Mesenchymal stem cell (in vitro differentiated cells and primary cell): ENCODE data around the gene ZMIZ2.
A peak's percentile ranks its signal among the peaks of the same experiment; 100 is the strongest.
"Not testable (repeated sequence)": the region's sequence is repeated elsewhere in the genome, so short reads cannot be mapped to it uniquely, and the experiment has no call there.

Source experiments
- DNase-seq: peaks from one replicate; pipeline ENCODE4 v3.0.0-alpha.2; 2013
- H2AFZ ChIP-seq: one replicate; pipeline ENCODE4 v1.6.1; 2013; ENCODE audit warnings: low read depth, mild to moderate bottlenecking, control low read depth, inconsistent platforms, low read length, moderate library complexity
- H2AK5ac ChIP-seq: 2 replicates; pipeline ENCODE4 v1.6.1; 2013; ENCODE audit warnings: low read length, moderate library complexity, mild to moderate bottlenecking, inconsistent platforms; ENCODE audit not compliant: severe bottlenecking
- H2BK120ac ChIP-seq: one replicate; pipeline ENCODE4 v1.6.1; 2013; ENCODE audit warnings: low read depth, mild to moderate bottlenecking, inconsistent platforms, low read length, moderate library complexity
- H2BK12ac ChIP-seq, 2 experiments: one replicate each; pipeline ENCODE4 v1.6.1; 2013; ENCODE audit warnings: inconsistent platforms in 2 of 2, low read length in 2 of 2, mild to moderate bottlenecking in 2 of 2, moderate library complexity in 2 of 2, control low read depth in 1 of 2
- H2BK15ac ChIP-seq: one replicate; pipeline ENCODE4 v1.6.1; 2013; ENCODE audit warnings: mild to moderate bottlenecking, low read depth, inconsistent platforms; ENCODE audit not compliant: poor library complexity, severe bottlenecking
- H2BK5ac ChIP-seq: 2 replicates; pipeline ENCODE4 v1.6.1; 2013; ENCODE audit warnings: low read depth, mild to moderate bottlenecking, low read length, control low read depth, inconsistent platforms; ENCODE audit not compliant: poor library complexity, severe bottlenecking
- H3K14ac ChIP-seq, 2 experiments: one replicate each; pipeline ENCODE4 v1.6.1; 2013; ENCODE audit warnings: inconsistent platforms in 2 of 2, low read length in 2 of 2, control low read depth in 1 of 2, mild to moderate bottlenecking in 1 of 2, moderate library complexity in 1 of 2
- H3K18ac ChIP-seq, 2 experiments: one replicate each; pipeline ENCODE4 v1.6.1; 2013; ENCODE audit warnings: inconsistent platforms in 2 of 2, low read length in 2 of 2, control low read depth in 1 of 2, low read depth in 1 of 2, mild to moderate bottlenecking in 1 of 2
- H3K23ac ChIP-seq, 2 experiments: one replicate each; pipeline ENCODE4 v1.6.1; 2013; ENCODE audit warnings: inconsistent platforms in 2 of 2, low read length in 2 of 2, mild to moderate bottlenecking in 2 of 2, moderate library complexity in 2 of 2, control low read depth in 1 of 2
- H3K27ac ChIP-seq: 2 replicates; pipeline ENCODE4 v1.5.1; 2013; ENCODE audit warnings: mild to moderate bottlenecking, moderate library complexity, low read length, control low read depth, inconsistent platforms; ENCODE audit not compliant: poor library complexity, severe bottlenecking
- H3K27me3 ChIP-seq, 2 experiments: 2 replicates each; pipeline versions ENCODE4 v1.6.1 to v1.7.0; 2013; ENCODE audit warnings: low read length in 2 of 2, mild to moderate bottlenecking in 2 of 2, moderate library complexity in 2 of 2, control low read depth in 1 of 2, inconsistent platforms in 1 of 2; ENCODE audit not compliant: control insufficient read depth in 1 of 2, insufficient read depth in 1 of 2
- H3K36me3 ChIP-seq, 2 experiments: 2 replicates each; pipeline versions ENCODE4 v1.6.1 to v1.7.0; 2013; ENCODE audit warnings: low read length in 2 of 2, control low read depth in 1 of 2, inconsistent platforms in 1 of 2, low read depth in 1 of 2, mild to moderate bottlenecking in 1 of 2; ENCODE audit not compliant: insufficient read depth in 2 of 2, control insufficient read depth in 1 of 2
- H3K4ac ChIP-seq, 2 experiments: one replicate each; pipeline ENCODE4 v1.6.1; 2013; ENCODE audit warnings: inconsistent platforms in 2 of 2, low read length in 2 of 2, mild to moderate bottlenecking in 2 of 2, moderate library complexity in 2 of 2, control low read depth in 1 of 2, low read depth in 1 of 2
- H3K4me1 ChIP-seq: 2 replicates; pipeline ENCODE4 v1.6.1; 2013; ENCODE audit warnings: low read depth, low read length, control low read depth; ENCODE audit not compliant: control insufficient read depth, insufficient read depth
- H3K4me2 ChIP-seq: 2 replicates; pipeline ENCODE4 v1.6.1; 2013; ENCODE audit warnings: low read length, mild to moderate bottlenecking, inconsistent platforms; ENCODE audit not compliant: poor library complexity, severe bottlenecking
- H3K4me3 ChIP-seq, 2 experiments: 2 replicates each; pipeline versions ENCODE4 v1.5.1 to v1.7.0; 2013; ENCODE audit warnings: low read length in 2 of 2, mild to moderate bottlenecking in 2 of 2, control low read depth in 1 of 2, low read depth in 1 of 2; ENCODE audit not compliant: insufficient read depth in 1 of 2
- H3K79me1 ChIP-seq: replicated peaks from 2 replicates; pipeline ENCODE4 v1.6.1; 2013; ENCODE audit warnings: mild to moderate bottlenecking, control low read depth, low read length, inconsistent platforms; ENCODE audit not compliant: poor library complexity, severe bottlenecking
- H3K9ac ChIP-seq: 2 replicates; pipeline ENCODE4 v1.7.0; 2013; ENCODE audit warnings: mild to moderate bottlenecking, low read length, moderate library complexity
- H3K9me3 ChIP-seq: 2 replicates; pipeline ENCODE4 v1.7.0; 2013; ENCODE audit warnings: mild to moderate bottlenecking, low read length; ENCODE audit not compliant: control insufficient read depth
- H4K8ac ChIP-seq: one replicate; pipeline ENCODE4 v1.6.1; 2013; ENCODE audit warnings: inconsistent platforms, mild to moderate bottlenecking, low read length, moderate library complexity
- H4K91ac ChIP-seq: one replicate; pipeline ENCODE4 v1.6.1; 2013; ENCODE audit warnings: mild to moderate bottlenecking, low read length, inconsistent platforms
- WGBS: methylation state at CpG from one replicate; pipeline ENCODE4 v1.1.7; 2013; ENCODE audit warnings: mixed read lengths; 5-methylcytosine and 5-hydroxymethylcytosine counted together

Gene ZMIZ2

DNA sequence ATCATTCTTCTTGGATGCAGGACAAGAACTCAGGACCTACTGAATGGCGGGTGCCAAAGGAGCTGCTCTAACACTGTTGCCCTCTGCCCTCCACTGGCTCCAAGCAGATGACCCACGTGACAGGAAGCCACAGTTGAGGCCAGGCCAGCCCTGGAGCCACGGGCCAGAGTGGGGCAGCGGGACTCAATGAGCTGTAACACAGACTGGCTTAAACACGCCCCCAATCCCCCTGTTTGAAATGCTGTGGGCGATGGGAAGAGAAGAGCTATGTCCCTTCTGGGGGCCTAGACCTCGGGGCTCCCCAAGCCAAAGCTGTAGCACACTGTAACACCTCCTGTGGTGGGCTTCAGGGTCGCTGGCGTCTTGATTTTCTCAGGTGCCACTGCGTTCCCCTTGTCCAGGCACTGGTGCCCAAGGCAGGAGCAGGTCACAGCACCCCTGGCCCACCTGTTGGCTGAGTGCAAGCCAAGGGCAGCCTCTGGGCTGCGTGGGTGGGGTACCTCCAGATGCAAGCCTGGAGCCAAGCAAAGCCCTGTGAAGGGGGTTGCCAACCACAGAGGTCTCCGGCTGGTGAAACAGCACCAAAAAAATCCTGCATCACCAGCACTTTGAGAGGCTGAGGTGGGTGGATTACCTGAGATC lies 18.6 kb upstream of the ZMIZ2 start:
- peaks cover 6% of the 10 kb centered on the region for H3K4me1 ChIP-seq
- no peak overlapping the region for H3K18ac ChIP-seq
- H3K27me3 ChIP-seq, result no peaks in the 10 kb centered on the region
- H3K27ac ChIP-seq, result no peak overlapping the region
- H3K79me1 ChIP-seq, result no peaks in the 10 kb centered on the region
- no peak overlapping the region for H3K4me3 ChIP-seq
- no peak overlapping the region for H4K91ac ChIP-seq
- H4K8ac ChIP-seq, result no peak overlapping the region
- no peak overlapping the region for H3K9ac ChIP-seq
- no peak overlapping the region for H2BK120ac ChIP-seq
- H2BK5ac ChIP-seq, result no peak overlapping the region
- H3K23ac ChIP-seq, result no peak overlapping the region
- H2AFZ ChIP-seq, result no peak overlapping the region
- peak overlapping the region; percentile 23 for H2AK5ac ChIP-seq
- no peaks in the 10 kb centered on the region for H3K36me3 ChIP-seq
- no peak overlapping the region for H3K4me2 ChIP-seq
- DNase-seq, result no peak
- H3K4ac ChIP-seq, result no peak overlapping the region
- H2BK15ac ChIP-seq, result no peak overlapping the region
- H2BK12ac ChIP-seq, result no peak overlapping the region
- H3K9me3 ChIP-seq, result no peaks in the 10 kb centered on the region
- no peak overlapping the region for H3K14ac ChIP-seq
- WGBS, result 94% methylated on average over 11 of the region's 12 CpGs

DNA sequence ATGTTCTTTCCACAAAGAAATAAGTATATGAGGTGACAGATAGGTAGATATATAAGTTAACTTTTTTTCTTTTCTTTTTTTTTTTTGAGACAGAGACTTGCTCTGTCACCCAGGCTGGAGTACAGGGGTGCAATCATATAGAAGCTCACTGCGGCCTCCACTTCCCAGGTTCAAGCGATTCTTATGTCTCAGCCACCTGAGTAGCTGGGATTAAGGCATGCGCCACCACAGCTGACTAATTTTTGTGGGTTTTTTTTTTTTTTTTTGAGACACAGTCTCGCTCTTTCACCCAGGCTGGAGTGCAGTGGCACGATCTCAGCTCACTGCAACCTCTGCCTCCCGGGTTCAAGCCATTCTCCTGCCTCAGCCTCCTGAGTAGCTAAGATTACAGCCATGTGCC lies 15.7 kb upstream of the ZMIZ2 start:
- not testable (repeated sequence) for H3K9ac ChIP-seq

DNA sequence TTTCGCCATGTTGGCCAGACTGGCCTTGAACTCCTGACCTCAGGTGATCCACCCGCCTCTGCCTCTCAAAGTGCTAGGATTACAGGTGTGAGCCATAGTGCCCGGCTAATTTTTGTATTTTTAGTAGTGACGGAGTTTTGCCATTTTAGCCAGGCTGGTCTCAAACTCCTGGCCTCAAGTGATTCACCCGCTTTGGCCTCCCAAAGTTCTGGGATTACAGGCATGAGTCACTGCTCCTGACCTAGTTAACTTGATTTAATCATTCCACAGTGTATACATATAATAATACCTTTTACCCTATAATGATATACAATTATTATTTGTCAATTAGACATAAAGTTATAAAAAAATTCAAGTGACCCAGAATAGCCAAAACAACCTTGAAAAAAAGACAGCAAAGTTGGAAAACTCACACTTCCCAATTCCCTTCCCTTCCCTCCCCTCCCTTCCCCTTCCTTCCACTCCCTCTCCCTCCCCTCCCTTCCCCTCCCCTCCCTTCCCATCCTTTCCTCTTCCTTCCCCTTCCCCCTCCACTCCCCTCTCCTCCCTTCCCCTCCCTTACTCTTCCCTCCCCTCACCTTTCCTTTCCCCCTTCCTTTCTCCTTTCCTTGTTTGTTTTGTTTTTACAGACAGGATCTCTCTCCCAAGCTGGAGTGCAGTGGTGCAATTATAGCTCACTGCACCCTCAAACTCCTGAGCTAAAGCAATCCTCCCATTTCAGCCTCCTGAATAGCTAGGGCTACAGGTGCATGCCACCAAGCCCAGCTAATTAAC lies 14.8 kb upstream of the ZMIZ2 start:
- Histone ChIP-seq H3K9ac (no peak overlapping the region), H4K91ac (no peak overlapping the region), H3K4ac (peak overlapping the region in 1 of 2 experiments; percentile 37), H2BK120ac (peak overlapping the region; percentile 42), H3K36me3 (no peaks in the 10 kb centered on the region), H3K4me2 (no peak overlapping the region), H3K4me1 (peaks cover 19% of the 10 kb centered on the region), H3K27ac (peak overlapping the region; percentile 99), H3K14ac (no peak overlapping the region), H2BK5ac (no peak overlapping the region), H3K9me3 (no peaks in the 10 kb centered on the region), H2BK15ac (no peak overlapping the region), H3K4me3 (no peak overlapping the region), H2AFZ (no peak overlapping the region), H3K27me3 (no peaks in the 10 kb centered on the region), H3K23ac (no peak overlapping the region), H2AK5ac (peak overlapping the region; percentile 81), H4K8ac (no peak overlapping the region), H3K79me1 (no peaks in the 10 kb centered on the region), H2BK12ac (no peak overlapping the region), H3K18ac (peak overlapping the region in 1 of 2 experiments; percentile 2)
- 19% methylated on average over 5 of the region's 5 CpGs for WGBS
- peak; percentile 79 for DNase-seq

More for the DNA sequence above, 15.7 kb upstream of the ZMIZ2 start:
- not testable (repeated sequence) for H3K79me1 ChIP-seq, H2AFZ ChIP-seq, H3K14ac ChIP-seq, H2AK5ac ChIP-seq, H3K4me3 ChIP-seq, H3K18ac ChIP-seq, H2BK12ac ChIP-seq, H3K4me2 ChIP-seq, H4K91ac ChIP-seq, H2BK120ac ChIP-seq, H3K27me3 ChIP-seq, H3K23ac ChIP-seq, H4K8ac ChIP-seq, H2BK15ac ChIP-seq, H3K27ac ChIP-seq, H3K4ac ChIP-seq, H3K9me3 ChIP-seq, H2BK5ac ChIP-seq, H3K36me3 ChIP-seq, DNase-seq
- peaks cover 15% of the 10 kb centered on the region for H3K4me1 ChIP-seq
- WGBS, result 68% methylated on average over 6 of the region's 6 CpGs

DNA sequence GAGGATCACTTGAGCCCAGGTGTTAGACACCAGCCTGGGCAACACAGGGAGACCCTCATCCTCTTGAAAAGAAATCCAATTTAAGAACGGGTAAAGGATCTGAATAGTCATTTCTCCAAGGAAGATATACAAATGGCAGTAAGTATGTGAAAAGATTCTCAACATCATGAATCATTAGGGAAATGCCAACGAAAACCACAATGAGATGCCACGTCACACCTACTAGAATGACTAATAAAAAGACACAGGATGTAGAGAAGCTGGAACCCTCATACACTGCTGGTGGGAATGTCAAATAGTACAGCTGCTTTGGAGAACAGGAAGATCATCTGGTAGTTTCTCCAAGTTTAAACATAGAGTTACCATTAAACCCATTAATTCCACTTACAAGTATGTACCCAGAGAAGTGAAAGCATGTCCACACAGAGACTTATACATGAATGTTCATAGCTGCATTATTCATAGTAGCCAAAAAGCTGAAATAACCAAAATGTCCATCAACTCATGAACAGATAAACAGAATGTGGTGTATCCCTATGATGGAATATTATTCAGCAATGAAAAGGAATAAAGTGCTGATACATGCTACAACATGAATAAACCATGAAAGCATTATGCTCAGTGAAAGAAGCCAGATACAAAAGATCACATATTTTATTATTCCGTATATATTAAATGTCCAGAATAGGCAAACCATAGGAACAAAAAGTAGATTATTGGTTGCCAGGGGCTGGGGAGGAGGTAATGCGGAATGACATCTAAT lies 13.1 kb upstream of the ZMIZ2 start:
- Histone ChIP-seq H3K36me3 (no peaks in the 10 kb centered on the region), H3K9me3 (no peaks in the 10 kb centered on the region), H4K91ac (no peak overlapping the region), H3K18ac (peak overlapping the region; percentile 44 to 49), H3K27ac (peak overlapping the region; percentile 99), H2BK15ac (no peak overlapping the region), H4K8ac (no peak overlapping the region), H3K4me1 (peaks cover 18% of the 10 kb centered on the region), H2BK120ac (peak overlapping the region; percentile 44), H3K4me2 (peak overlapping the region; percentile 32), H2AFZ (no peak overlapping the region), H3K23ac (no peak overlapping the region), H3K79me1 (no peaks in the 10 kb centered on the region), H3K4me3 (peak overlapping the region in 1 of 2 experiments; percentile 22), H2BK12ac (peak overlapping the region in 1 of 2 experiments; percentile 92), H3K9ac (peak overlapping the region; percentile 72), H2BK5ac (peak overlapping the region; percentile 90), H3K14ac (no peak overlapping the region), H3K4ac (no peak overlapping the region), H3K27me3 (no peaks in the 10 kb centered on the region), H2AK5ac (no peak overlapping the region)
- peak; percentile 99 for DNase-seq
- 100% methylated on average over 1 of the region's 5 CpGs for WGBS
